CD14-positive monocyte (primary cell): ENCODE measurements around the gene P2RY13. TPM values are rescaled to one million over a fixed set of nuclear protein-coding genes. Genes with fewer than 3 reads are reported as not detected.

Source experiments
- DNase-seq, 3 donors: peaks; one replicate each; pipeline ENCODE4 v3.0.0-alpha.2; 2011 to 2022
- H2AFZ ChIP-seq: 2 replicates; pipeline ENCODE4 v1.6.0; 2012; ENCODE audit warnings: mild to moderate bottlenecking, low read depth, low read length, inconsistent platforms; ENCODE audit not compliant: insufficient read depth, poor library complexity, severe bottlenecking
- H3K27ac ChIP-seq, 2 donors: 1 replicate in 1 of 2; 2 replicates in 1 of 2; pipeline ENCODE4 v1.5.1; 2012 to 2013; ENCODE audit warnings: low read length in 2 of 2, control low read depth in 1 of 2, inconsistent platforms in 1 of 2, low read depth in 1 of 2, mild to moderate bottlenecking in 1 of 2
- H3K27me3 ChIP-seq, 2 donors: one replicate each; pipeline versions ENCODE4 v1.6.0 to v1.6.1; 2011 to 2013; ENCODE audit warnings: low read length in 2 of 2; ENCODE audit not compliant: control insufficient read depth in 2 of 2, insufficient read depth in 2 of 2
- H3K36me3 ChIP-seq, 2 donors: replicated peaks in 1 of 2; 1 replicate in 1 of 2; 2 replicates in 1 of 2; pipeline versions ENCODE4 v1.5.1 to v1.6.1; 2012 to 2013; ENCODE audit warnings: low read length in 2 of 2, control low read depth in 1 of 2, inconsistent platforms in 1 of 2, mild to moderate bottlenecking in 1 of 2; ENCODE audit not compliant: insufficient read depth in 2 of 2, control insufficient read depth in 1 of 2
- H3K4me1 ChIP-seq, 2 donors: 1 replicate in 1 of 2; 2 replicates in 1 of 2; pipeline versions ENCODE4 v1.5.1 to v1.6.1; 2012 to 2013; ENCODE audit warnings: low read length in 2 of 2, control low read depth in 1 of 2, inconsistent platforms in 1 of 2, mild to moderate bottlenecking in 1 of 2, moderate library complexity in 1 of 2; ENCODE audit not compliant: insufficient read depth in 2 of 2, control insufficient read depth in 1 of 2
- H3K4me2 ChIP-seq: replicated peaks from 2 replicates; pipeline ENCODE3; 2012; ENCODE audit warnings: low read length, moderate library complexity, mild to moderate bottlenecking; ENCODE audit not compliant: poor library complexity, severe bottlenecking; ENCODE audit errors: extremely low read depth
- H3K4me3 ChIP-seq, 3 experiments: fragments of 200-600 bp in 1 of 3; sonication (generic) in 1 of 3; replicated peaks in 1 of 3; 1 replicate in 2 of 3; 2 replicates in 1 of 3; pipeline ENCODE4 v1.5.1; 2011 to 2013; ENCODE audit warnings: low read length in 3 of 3, mild to moderate bottlenecking in 3 of 3, control low read depth in 2 of 3, low read depth in 2 of 3, inconsistent platforms in 1 of 3, moderate library complexity in 1 of 3
- H3K79me2 ChIP-seq: 2 replicates; pipeline ENCODE4 v1.6.0; 2012; ENCODE audit warnings: mild to moderate bottlenecking, control low read depth, inconsistent platforms, low read length, moderate library complexity; ENCODE audit not compliant: insufficient read depth
- H3K9ac ChIP-seq: 2 replicates; pipeline ENCODE4 v1.6.0; 2017; ENCODE audit warnings: low read length, mild to moderate bottlenecking; ENCODE audit not compliant: insufficient read depth, poor library complexity, severe bottlenecking
- H3K9me3 ChIP-seq, 2 donors: replicated peaks in 1 of 2; 1 replicate in 1 of 2; 2 replicates in 1 of 2; pipeline versions ENCODE4 v1.5.1 to v1.6.1; 2012 to 2013; ENCODE audit warnings: low read length in 2 of 2, control low read depth in 1 of 2; ENCODE audit not compliant: control insufficient read depth in 1 of 2, insufficient read depth in 1 of 2
- H4K20me1 ChIP-seq: 2 replicates; pipeline ENCODE4 v1.6.0; 2012; ENCODE audit warnings: mild to moderate bottlenecking, low read length, control low read depth, moderate library complexity; ENCODE audit not compliant: insufficient read depth
- H3K27ac Mint-ChIP-seq, 7 donors: one replicate each; pipeline ENCODE4 v1.8.0; 2020; ENCODE audit warnings: mild to moderate bottlenecking in 7 of 7, mixed read lengths in 7 of 7, moderate library complexity in 6 of 7, inconsistent platforms in 2 of 7
- H3K27me3 Mint-ChIP-seq, 3 donors: one replicate each; pipeline ENCODE4 v1.8.0; 2021 to 2022; ENCODE audit warnings: low read depth in 3 of 3, mild to moderate bottlenecking in 3 of 3, mixed read lengths in 3 of 3, moderate library complexity in 3 of 3, inconsistent platforms in 1 of 3
- H3K36me3 Mint-ChIP-seq, 2 donors: one replicate each; pipeline ENCODE4 v1.8.0; 2020; ENCODE audit warnings: mixed read lengths in 2 of 2, inconsistent platforms in 1 of 2, mild to moderate bottlenecking in 1 of 2
- H3K4me1 Mint-ChIP-seq: one replicate; pipeline ENCODE4 v1.8.0; 2020; ENCODE audit warnings: mild to moderate bottlenecking, mixed read lengths
- H3K4me3 Mint-ChIP-seq, 2 donors: one replicate each; pipeline ENCODE4 v1.8.0; 2020; ENCODE audit warnings: mild to moderate bottlenecking in 2 of 2, mixed read lengths in 2 of 2, moderate library complexity in 1 of 2
- H3K9me3 Mint-ChIP-seq, 7 donors: one replicate each; pipeline ENCODE4 v1.8.0; 2020 to 2022; ENCODE audit warnings: mixed read lengths in 7 of 7, mild to moderate bottlenecking in 6 of 7, moderate library complexity in 6 of 7, inconsistent platforms in 2 of 7
- CTCF ChIP-seq: fragments of 200-600 bp; IDR thresholded peaks from one replicate; pipeline ENCODE4 v1.8.0; 2022; ENCODE audit warnings: antibody characterized with exemption, mild to moderate bottlenecking
- WGBS: methylation state at CpG from one replicate; pipeline ENCODE4 v1.1.5; 2013; ENCODE audit warnings: missing lambda C conversion rate; ENCODE audit not compliant: insufficient coverage; 5-methylcytosine and 5-hydroxymethylcytosine counted together
- intact Hi-C, 2 donors: fragments of 100-400 bp; cut with micrococcal nuclease; formaldehyde crosslinking; loops; one replicate each; pipeline versions ENCODE4 v1.15.0 to v1.15.1; 2023
- polyA plus RNA-seq, 3 donors: library from polyadenylated mRNA; depleted of rRNA in 1 of 3; unstranded in 2 of 3; stranded (reverse) in 1 of 3; fragments of 300-500 nt in 2 of 3; fragments of >200 nt in 1 of 3; fragmentation: Illumina TruSeq in 2 of 3; gene quantifications; 1 replicate in 2 of 3; 2 replicates in 1 of 3; pipeline ENCODE4 v1.2.3, GENCODE V29; 2012 to 2021

Gene P2RY13
- polyA plus RNA-seq, 3 donors: 45.6 to 144 (median 80.0) TPM

DNA sequence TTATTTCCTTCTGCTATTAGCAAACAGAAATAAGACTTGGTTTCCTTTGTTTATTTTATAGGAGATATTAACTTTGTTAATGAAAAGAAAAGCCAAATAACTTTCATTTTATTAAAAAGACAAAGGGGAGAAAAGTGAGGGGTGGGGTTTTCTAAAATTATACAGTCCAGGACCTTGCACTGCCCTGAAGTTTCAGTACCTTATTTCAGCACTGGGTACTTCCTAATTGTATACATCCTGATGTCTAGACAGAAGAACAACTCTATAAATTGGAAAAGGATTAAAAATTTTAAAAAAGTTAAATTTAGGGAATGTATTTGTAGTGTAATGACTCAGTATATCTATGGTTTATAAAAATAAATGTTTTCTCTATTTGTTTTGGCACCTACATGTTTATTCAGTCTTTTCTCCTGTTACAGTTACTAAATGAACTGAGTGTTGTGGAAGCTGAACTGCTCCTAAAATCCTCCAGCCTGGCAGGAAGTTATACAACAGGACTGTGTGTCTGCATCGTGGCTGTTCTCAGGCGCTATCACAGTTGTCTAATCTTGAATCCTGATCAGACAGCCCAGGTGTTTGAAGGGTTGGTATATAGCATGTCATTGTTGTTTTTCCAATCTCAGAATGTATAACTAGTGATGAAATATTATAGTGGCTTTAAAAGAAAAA is 27.6 kb upstream of the P2RY13 start:
- H2AFZ ChIP-seq: no peak overlapping the region
- H3K27ac Mint-ChIP-seq: peak overlapping the region; percentile 2 to 79 (median 36)

DNA sequence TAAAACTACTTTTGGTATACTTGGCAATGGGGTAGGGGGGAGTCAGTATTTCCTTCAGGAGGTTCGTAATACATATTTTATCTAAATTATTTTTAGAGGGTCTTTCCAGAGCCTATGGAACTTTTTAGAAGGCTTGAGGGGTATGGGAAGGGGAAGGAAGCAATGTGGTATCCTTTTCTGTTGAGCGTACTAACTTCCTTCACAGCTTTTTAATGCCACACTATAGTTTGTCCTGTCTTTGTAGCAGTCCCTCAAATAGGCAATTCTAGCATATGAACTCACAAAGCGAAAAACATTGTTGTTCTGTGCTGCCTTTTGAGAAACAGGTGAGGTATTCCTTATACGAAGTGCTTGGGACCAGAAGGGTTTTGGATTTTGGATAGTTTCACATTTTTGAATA is 22.3 kb upstream of the P2RY13 start:
- Mint-ChIP-seq H3K36me3 (no peaks in the 10 kb centered on the region), H3K27me3 (no peaks in the 10 kb centered on the region), H3K4me1 (peaks cover 64% of the 10 kb centered on the region), H3K4me3 (peak overlapping the region; percentile 58 to 76), H3K27ac (peak overlapping the region; percentile 30 to 96 (median 88)), H3K9me3 (no peaks in the 10 kb centered on the region)
- peak in 2 of 3 donors; percentile 37 to 44 for DNase-seq
- Histone ChIP-seq H3K36me3 (no peaks in the 10 kb centered on the region), H3K79me2 (peaks cover 4% of the 10 kb centered on the region), H4K20me1 (no peaks in the 10 kb centered on the region), H3K4me2 (peak overlapping the region; percentile 76), H3K27me3 (no peaks in the 10 kb centered on the region), H3K4me3 (peak overlapping the region; percentile 8 to 67 (median 29)), H3K9ac (peak overlapping the region; percentile 0), H2AFZ (no peak overlapping the region), H3K4me1 (peaks cover 72 to 81% of the 10 kb centered on the region in 2 donors), H3K27ac (peak overlapping the region in 1 of 2 donors; percentile 77), H3K9me3 (no peaks in the 10 kb centered on the region)
- intact Hi-C loops: no loop called here
- WGBS: no CpG with 5 or more reads among the region's 4 CpGs
- TF ChIP-seq CTCF: no peak

More for the DNA sequence above, 27.6 kb upstream of the P2RY13 start:
- Mint-ChIP-seq H3K4me1 (peaks cover 39% of the 10 kb centered on the region), H3K36me3 (no peaks in the 10 kb centered on the region), H3K9me3 (no peaks in the 10 kb centered on the region), H3K27me3 (no peaks in the 10 kb centered on the region), H3K4me3 (peak overlapping the region in 1 of 2 donors; percentile 26)
- H3K79me2 ChIP-seq: no peaks in the 10 kb centered on the region
- WGBS: 0% methylated on average over 1 of the region's 2 CpGs
- no peak overlapping the region for H3K9ac ChIP-seq
- peak overlapping the region in 1 of 3 experiments; percentile 13 for H3K4me3 ChIP-seq
- intact Hi-C loops: no loop called here
- no peaks in the 10 kb centered on the region for H4K20me1 ChIP-seq
- no peaks in the 10 kb centered on the region for H3K27me3 ChIP-seq
- H3K9me3 ChIP-seq: no peaks in the 10 kb centered on the region
- no peaks in the 10 kb centered on the region for H3K36me3 ChIP-seq
- peak overlapping the region in 1 of 2 donors; percentile 67 for H3K27ac ChIP-seq
- peaks cover 38 to 46% of the 10 kb centered on the region in 2 donors for H3K4me1 ChIP-seq
- no peak for TF ChIP-seq CTCF
- peak overlapping the region; percentile 31 for H3K4me2 ChIP-seq
- DNase-seq: peak in 2 of 3 donors; percentile 44 to 65
